OCI-LY1 (cell line): Measurements from ENCODE around the gene RALY.
A peak's percentile ranks its signal among the peaks of the same experiment; 100 is the strongest.

ENCODE experiments used
- H2AFZ ChIP-seq: fragments of 200-600 bp; sonication (generic), shearing (Covaris generic); 2 replicates; pipeline ENCODE4 v1.6.0; 2014; ENCODE audit warnings: antibody characterized with exemption, mild to moderate bottlenecking, low read length
- H3F3A ChIP-seq: fragments of 200-600 bp; sonication (generic), shearing (Covaris generic); 2 replicates; pipeline ENCODE4 v1.6.0; 2014; ENCODE audit warnings: mild to moderate bottlenecking, antibody characterized with exemption, low read length, moderate library complexity; ENCODE audit not compliant: insufficient read depth
- H3K27ac ChIP-seq: fragments of 200-600 bp; sonication (generic); 2 replicates; pipeline ENCODE4 v1.5.1; 2014; ENCODE audit warnings: low read length, mixed run types, mild to moderate bottlenecking, low read depth; ENCODE audit not compliant: poor library complexity, severe bottlenecking
- H3K27me3 ChIP-seq: fragments of 200-600 bp; sonication (generic); 2 replicates; pipeline ENCODE4 v1.6.0; 2014; ENCODE audit warnings: antibody characterized with exemption, mild to moderate bottlenecking, low read length, moderate library complexity; ENCODE audit not compliant: insufficient read depth
- H3K36me3 ChIP-seq: fragments of 200-600 bp; sonication (generic); 2 replicates; pipeline ENCODE4 v1.6.1; 2014; ENCODE audit warnings: mild to moderate bottlenecking, antibody characterized with exemption, low read length, moderate library complexity, mixed read lengths; ENCODE audit not compliant: insufficient read depth
- H3K4me1 ChIP-seq: fragments of 200-600 bp; sonication (generic); 2 replicates; pipeline ENCODE4 v1.5.1; 2014; ENCODE audit warnings: mild to moderate bottlenecking, low read length, moderate library complexity; ENCODE audit not compliant: insufficient read depth, severe bottlenecking
- H3K4me2 ChIP-seq: fragments of 200-600 bp; sonication (generic), shearing (Covaris generic); 2 replicates; pipeline ENCODE4 v1.6.1; 2014; ENCODE audit warnings: low read length
- H3K4me3 ChIP-seq: fragments of 200-600 bp; sonication (generic); 2 replicates; pipeline ENCODE4 v1.5.1; 2014; ENCODE audit warnings: low read length, low read depth, mild to moderate bottlenecking, mixed read lengths; ENCODE audit not compliant: poor library complexity, severe bottlenecking
- H3K79me2 ChIP-seq: fragments of 200-600 bp; shearing (Covaris generic); 2 replicates; pipeline ENCODE4 v1.6.1; 2016; ENCODE audit warnings: mixed run types, low read length, mixed read lengths; ENCODE audit not compliant: insufficient read depth
- H3K9ac ChIP-seq: fragments of 200-600 bp; sonication (generic), shearing (Covaris generic); 2 replicates; pipeline ENCODE4 v1.6.1; 2014; ENCODE audit warnings: mild to moderate bottlenecking, low read length, mixed read lengths
- H3K9me2 ChIP-seq: fragments of 200-600 bp; sonication (generic), shearing (Covaris generic); 2 replicates; pipeline ENCODE4 v1.6.1; 2014; ENCODE audit warnings: low read depth, mild to moderate bottlenecking, low read length, mixed read lengths
- H3K9me3 ChIP-seq: fragments of 200-600 bp; shearing (Covaris generic); 2 replicates; pipeline ENCODE4 v1.6.1; 2014; ENCODE audit warnings: low read length, mixed read lengths
- H4K20me1 ChIP-seq: fragments of 200-600 bp; sonication (generic), shearing (Covaris generic); 2 replicates; pipeline ENCODE4 v1.6.0; 2016; ENCODE audit warnings: mild to moderate bottlenecking, low read length; ENCODE audit not compliant: insufficient read depth
- CTCF ChIP-seq: fragments of 200-600 bp; sonication (generic), shearing (Covaris generic); IDR thresholded peaks from 2 replicates; pipeline ENCODE4 v1.5.1; 2017; ENCODE audit warnings: mild to moderate bottlenecking, antibody characterized with exemption, low read length, moderate library complexity, mixed read lengths
- EZH2 ChIP-seq: fragments of 200-600 bp; sonication (generic), shearing (Covaris generic); IDR thresholded peaks from 2 replicates; pipeline ENCODE4 v1.8.0; 2017; ENCODE audit warnings: borderline replicate concordance, mixed run types, mild to moderate bottlenecking, antibody characterized with exemption, low read length, moderate library complexity, mixed read lengths

The RALY gene

GRCh38 chr20:34017610-34018009 is 23.9 kb downstream of the RALY start:
- H3K9ac ChIP-seq, result no peak overlapping the region
- no peak overlapping the region for H2AFZ ChIP-seq
- peaks cover 21% of the 10 kb centered on the region for H3K4me1 ChIP-seq
- no peaks in the 10 kb centered on the region for H3K27me3 ChIP-seq
- H3K36me3 ChIP-seq, result no peaks in the 10 kb centered on the region; the same call in 1 of the 2 replicates
- no peak overlapping the region for H3K4me2 ChIP-seq
- H3K9me2 ChIP-seq, result no peaks in the 10 kb centered on the region
- H3K27ac ChIP-seq, result no peak overlapping the region
- H3K79me2 ChIP-seq, result peaks cover 67% of the 10 kb centered on the region
- no peak overlapping the region for H3K4me3 ChIP-seq
- H3F3A ChIP-seq, result no peaks in the 10 kb centered on the region
- peaks cover 3% of the 10 kb centered on the region; the same call in 1 of the 2 replicates for H4K20me1 ChIP-seq
- TF ChIP-seq EZH2 (no peak), CTCF (no peak)
- no peaks in the 10 kb centered on the region for H3K9me3 ChIP-seq

GRCh38 chr20:34018166-34018565 is 24.5 kb downstream of the RALY start:
- H4K20me1 ChIP-seq, result peaks cover 3% of the 10 kb centered on the region; the same call in 1 of the 2 replicates

GRCh38 chr20:34022151-34022838 is 28.6 kb downstream of the RALY start:
- Histone ChIP-seq H4K20me1 (peaks cover 3% of the 10 kb centered on the region; the same call in 1 of the 2 replicates), H2AFZ (no peak overlapping the region), H3K36me3 (no peaks in the 10 kb centered on the region; the same call in 1 of the 2 replicates), H3K27me3 (no peaks in the 10 kb centered on the region), H3K4me2 (no peak overlapping the region; the same call in 1 of the 2 replicates), H3F3A (no peaks in the 10 kb centered on the region), H3K79me2 (peaks cover 55% of the 10 kb centered on the region), H3K9me3 (no peaks in the 10 kb centered on the region), H3K9ac (no peak overlapping the region), H3K9me2 (no peaks in the 10 kb centered on the region), H3K4me3 (no peak overlapping the region), H3K4me1 (peaks cover 40% of the 10 kb centered on the region), H3K27ac (peak overlapping the region; percentile 65)
- TF ChIP-seq CTCF (peak; percentile 72), EZH2 (no peak)

More at GRCh38 chr20:34018166-34018565, 24.5 kb downstream of the RALY start:
- TF ChIP-seq CTCF, result no peak
- no peak for TF ChIP-seq EZH2
- no peaks in the 10 kb centered on the region for H3K27me3 ChIP-seq
- no peaks in the 10 kb centered on the region for H3F3A ChIP-seq
- no peak overlapping the region for H3K27ac ChIP-seq
- H3K36me3 ChIP-seq, result no peaks in the 10 kb centered on the region; the same call in 1 of the 2 replicates
- H3K4me2 ChIP-seq, result no peak overlapping the region
- no peaks in the 10 kb centered on the region for H3K9me3 ChIP-seq
- peaks cover 27% of the 10 kb centered on the region for H3K4me1 ChIP-seq
- no peak overlapping the region for H3K9ac ChIP-seq
- H3K9me2 ChIP-seq, result no peaks in the 10 kb centered on the region
- no peak overlapping the region for H3K4me3 ChIP-seq
- H2AFZ ChIP-seq, result no peak overlapping the region
- H3K79me2 ChIP-seq, result peaks cover 67% of the 10 kb centered on the region
